Activated gamma-delta T cell treated with Interleukin-2 at 50 U/mL for 16 hours (primary cell): ENCODE data around the gene TCP11L1.
"Not testable (repeated sequence)": the region's sequence is repeated elsewhere in the genome, so short reads cannot be mapped to it uniquely, and the experiment has no call there.

Experiments used
- DNase-seq: peaks from one replicate; pipeline ENCODE4 v3.0.0-alpha.2; 2020

Gene TCP11L1

DNA sequence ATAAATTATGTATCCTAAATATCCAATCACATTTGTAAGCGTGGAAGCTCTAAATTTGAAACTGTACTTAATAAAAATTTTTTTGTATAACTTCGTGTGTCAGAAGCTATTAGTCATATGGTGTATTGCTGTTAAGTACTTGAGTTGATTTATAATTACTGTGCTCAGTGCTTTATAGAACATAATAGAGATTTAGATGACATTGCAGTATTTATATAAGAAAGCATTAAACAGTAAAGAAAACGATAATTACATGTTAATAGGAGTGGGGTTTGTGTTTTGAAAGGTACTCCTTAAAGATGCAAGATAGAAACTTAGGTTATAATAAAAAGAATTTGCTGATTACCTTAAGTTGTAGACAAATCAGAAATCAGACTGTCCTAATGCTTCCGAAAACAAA, 5.9 kb upstream of the TCP11L1 start:
- DNase-seq: no peak

DNA sequence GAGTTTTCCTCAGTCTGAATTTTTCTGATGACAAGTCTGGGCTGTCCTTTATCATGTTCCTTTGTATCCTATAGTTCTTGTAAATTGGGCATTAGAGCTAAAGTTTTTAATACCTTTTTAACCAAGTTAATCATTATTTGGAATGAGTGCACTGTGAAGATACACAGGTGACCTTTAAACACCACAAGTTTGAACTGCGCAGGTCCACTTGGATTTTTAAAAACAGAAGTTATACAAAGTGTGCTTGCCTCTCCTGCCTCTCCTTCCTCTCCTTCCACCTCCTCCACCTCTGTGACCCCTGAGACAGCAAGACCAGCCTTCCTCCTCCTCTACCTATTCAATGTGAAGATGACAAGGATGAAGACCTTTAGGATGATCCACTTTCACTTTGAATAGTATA, 4.4 kb upstream of the TCP11L1 start:
- DNase-seq: no peak

DNA sequence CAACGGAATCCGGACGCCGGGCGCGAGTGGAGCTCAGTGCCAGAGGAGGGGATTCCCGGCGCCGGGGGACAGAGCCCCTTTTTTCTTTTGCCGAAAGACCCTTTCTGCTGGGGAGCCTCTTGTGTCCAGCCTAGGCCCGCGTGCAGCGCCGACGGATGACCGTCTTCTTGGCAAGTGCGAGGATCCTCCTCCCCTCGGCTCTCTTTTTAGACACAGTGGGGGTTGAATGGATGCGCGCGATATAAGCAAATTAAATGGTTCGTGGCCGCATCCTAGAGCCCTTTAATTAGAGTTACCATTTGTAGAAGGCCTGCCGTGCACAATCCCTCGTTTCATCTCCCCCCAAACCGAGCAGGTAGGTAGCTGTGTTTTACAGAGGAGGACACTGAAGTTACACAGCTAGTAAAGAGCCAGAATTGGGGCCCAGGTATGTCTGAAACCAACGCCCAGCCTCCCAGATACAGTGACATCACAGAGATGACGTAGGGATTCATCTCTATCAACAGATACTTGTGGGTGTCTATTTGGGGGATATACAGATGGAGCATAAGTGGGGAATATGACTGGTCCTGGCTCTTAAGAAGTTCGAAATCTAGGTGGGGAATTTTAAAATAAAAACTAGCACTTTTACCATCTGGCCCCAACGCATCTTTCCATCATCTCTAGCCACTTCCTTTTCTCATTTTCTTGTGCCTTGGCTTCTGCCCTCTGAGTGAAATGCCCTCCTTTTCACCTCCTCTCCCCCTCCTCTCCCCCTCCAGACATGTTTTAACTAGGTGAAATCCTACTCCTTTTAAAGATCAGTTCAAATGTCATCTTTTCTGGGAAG, 875 bp downstream of the TCP11L1 start:
- DNase-seq: no peak

DNA sequence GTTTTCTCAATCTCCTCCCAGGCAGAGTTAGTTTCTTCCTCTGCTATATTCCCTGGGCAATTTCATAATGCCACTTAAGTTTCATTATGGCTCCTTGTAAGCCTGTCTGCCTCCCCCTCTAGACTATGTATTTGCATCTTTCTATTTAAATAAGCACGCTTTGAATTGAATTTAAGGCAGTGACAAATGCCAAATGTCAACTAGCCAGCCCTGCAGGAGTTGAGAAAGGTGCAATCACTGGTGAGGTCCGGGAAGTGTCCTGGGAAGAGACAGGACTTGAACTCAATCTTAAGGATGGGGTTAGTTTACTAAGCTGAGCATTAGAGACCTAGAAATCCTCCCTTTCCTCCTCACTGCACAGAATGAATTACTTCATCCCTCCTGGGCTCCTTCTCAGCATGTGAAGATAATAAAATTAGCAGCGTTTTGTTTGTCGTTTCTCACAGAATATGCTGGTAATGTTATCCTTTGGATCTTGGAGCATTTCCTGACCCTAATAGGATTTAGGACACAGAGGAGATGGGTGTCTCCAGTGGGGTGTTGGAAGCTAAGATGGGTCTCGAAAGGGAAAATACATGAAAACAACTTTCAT, 1.6 kb downstream of the TCP11L1 start:
- no peak for DNase-seq

DNA sequence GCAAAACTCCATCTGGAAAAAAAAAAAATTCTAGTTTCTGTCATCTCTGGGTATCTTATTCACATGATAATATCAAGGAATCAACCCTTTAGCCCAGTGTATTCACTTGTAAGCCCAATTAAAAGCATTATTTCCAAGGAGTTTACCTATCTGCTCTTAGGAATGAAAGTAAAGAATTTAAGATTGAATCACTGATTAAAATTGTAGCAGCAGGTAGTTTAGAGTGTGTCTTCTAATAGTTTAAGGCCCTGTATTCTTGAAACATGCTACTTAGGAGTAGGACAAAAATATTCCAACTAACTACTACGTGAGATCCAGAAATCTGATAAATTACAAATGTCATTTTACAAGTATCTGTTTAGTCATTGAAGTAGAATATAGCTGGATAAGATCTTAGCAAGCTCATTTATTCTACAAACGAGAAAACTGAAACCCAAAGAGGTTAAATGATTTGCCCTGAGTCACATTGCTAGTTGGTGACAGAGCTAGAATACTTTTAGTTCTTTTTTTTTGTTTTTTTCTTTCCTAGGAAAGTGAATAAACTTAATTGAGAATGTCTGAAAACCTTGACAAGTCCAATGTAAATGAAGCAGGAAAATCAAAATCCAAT, 4.0 kb downstream of the TCP11L1 start:
- DNase-seq: no peak

DNA sequence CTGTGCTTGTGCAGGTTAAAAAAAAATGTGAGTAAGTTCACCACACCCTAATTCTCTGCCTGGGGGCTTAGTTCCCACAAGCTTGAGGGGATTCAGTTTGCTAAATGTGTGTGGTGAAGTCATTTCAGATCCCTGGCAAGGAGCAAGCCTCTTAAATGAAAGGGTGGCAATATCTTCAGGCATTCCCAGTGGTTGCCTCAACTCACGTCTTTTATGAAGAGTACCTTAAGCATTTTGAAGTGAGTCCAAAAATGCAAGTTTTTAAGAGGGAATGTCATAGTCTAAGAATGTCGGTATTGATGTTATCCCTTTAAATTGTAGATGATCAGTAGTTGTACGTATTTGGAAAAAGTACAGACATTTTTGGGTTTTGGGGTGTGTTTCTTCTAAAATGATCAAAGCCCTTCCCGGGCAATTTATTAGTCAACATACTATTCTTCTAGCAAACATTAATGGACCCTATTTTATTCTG, 4.9 kb downstream of the TCP11L1 start:
- DNase-seq: no peak

DNA sequence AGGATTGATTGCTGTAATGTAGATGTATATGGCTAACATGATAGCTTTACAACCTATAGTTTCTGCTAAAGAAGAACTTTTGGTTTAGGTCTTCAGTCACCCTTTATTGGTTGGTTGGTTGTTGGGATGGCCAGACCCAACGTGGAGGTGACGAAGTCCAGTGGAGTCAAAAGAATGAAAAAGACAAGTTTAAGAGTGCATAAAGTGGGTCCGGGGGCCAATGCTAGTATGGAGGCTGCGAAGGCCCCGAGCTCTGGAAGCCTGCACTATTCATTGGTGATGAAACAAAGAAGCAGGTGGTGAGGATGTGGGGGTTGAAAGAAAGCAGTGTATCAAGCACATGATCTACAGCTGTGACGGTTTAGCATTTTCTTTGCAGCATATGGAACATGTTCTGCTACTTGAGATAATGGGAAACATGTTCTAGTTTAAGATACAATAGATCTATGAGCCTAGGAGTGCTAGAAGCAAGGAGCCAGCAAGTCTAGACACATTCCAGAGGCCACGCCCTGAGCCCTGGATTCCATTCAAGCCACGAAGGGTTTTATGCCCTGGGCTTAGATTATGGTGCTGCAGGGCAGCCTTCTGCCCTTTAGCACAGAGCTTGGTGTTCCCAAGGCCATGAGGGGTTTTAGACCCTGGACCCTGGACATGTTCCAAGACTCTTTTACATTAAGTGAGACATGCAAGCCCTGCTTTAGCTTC, 6.3 kb downstream of the TCP11L1 start:
- DNase-seq: no peak

DNA sequence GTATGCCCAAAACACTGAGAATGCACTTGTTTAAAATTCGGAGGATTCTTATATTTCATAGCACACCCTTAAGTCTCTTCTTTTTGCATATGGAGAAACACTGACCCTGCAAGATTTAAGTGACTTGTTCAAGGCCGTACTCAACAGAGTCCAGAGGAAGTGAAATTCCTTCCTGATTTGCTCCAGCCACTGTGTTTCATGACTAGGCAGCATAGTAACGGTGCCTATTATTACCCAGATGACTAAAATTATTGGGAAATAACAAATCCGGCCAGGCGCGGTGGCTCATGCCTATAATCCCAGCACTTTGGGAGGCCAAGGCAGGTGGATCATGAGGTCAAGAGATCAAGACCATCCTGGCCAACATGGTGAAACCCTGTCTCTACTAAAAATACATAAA, 9.3 kb downstream of the TCP11L1 start:
- not testable (repeated sequence) for DNase-seq

DNA sequence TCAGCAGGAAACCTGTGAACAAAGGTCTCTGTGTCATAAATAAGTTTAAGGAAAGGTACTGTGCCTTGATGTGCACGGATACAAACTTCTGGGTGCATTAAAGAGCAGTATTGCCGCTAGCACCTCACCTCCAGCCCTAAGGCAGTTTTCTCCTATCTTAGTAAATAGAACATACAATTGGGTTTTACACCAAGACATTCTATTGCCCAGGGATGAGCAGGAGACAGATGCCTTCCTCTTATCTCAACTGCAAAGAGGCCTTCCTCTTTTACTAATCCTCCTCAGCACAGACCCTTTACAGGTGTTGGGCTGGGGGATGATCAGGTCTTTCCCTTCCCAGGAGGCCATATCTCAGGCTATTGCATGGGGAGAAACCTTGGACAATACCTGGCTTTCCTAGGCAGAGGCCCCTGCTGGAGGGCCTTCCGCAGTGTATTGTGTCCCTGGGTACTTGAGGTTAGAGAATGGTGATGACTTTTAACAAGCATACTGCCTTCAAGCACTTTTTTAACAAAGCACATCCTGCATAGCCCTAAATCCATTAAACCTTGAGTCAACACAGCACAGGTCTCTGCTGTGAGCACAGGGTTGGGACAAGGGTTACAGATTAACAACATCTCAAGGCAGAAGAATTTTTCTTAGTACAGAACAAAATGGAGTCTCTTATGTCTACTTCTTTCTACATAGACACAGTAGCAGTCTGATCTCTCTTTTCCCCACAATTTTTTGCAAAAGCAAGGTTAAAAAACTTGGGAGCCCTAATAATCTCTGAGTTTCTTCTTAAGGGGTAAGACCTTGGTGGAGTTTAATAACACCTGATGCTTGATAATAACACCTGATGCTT, 10.4 kb downstream of the TCP11L1 start:
- DNase-seq: not testable (repeated sequence)

DNA sequence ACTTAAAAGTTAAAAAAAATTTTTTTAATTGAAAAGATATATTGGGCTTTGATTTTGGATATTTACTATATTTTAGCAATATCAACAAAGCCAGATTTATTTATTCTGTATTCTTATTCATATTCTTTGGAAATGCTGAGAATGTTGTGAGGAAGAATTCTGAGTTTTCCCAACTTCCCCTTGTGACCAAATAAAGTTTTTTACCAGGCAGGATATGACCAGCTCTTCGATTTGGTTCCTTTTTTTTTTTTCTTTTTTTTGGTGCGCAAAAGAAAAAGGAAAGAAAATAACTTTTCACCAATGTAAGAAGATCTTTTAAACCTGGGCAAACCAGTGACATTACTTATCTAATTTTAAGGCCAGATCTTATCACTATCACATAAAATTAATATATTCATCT, 12.9 kb downstream of the TCP11L1 start:
- DNase-seq: no peak

DNA sequence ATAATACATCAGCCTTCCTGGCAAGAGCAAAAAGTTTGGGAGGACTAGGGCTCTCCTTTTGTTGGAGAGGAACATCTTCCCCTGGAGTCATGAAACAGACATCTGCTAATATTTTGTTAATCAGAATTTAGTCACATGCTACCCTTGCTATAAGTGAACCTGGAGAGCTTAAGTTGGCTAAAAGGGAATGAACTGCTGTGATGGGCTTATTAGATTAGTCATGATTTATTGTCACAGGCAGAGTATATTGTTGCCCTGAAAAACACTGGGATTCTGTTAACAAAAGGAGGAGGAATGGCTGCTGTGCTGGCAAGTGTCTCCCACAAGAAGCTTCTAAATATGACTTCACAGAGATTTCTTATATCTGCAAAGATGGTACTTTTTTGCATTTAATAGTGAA, 16.0 kb downstream of the TCP11L1 start:
- DNase-seq: no peak

DNA sequence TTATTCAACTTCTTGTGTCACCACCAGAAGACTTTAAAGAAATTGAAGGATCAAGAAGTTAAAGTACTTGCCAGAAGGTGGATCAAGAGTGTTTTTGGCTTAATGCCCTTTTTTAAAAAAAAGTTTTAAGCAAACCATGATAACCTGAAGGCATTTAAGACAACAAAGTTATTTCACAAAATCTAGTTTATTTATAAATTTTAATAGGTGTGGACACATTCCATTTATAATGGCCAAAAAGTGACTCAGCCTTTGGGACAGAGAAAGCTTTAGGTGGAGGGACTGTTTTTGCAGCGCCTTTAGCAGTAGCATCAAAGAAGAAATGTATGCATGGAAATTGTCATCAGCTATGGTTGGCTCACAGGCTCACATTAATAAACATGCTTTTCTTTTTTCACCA, 17.9 kb downstream of the TCP11L1 start:
- DNase-seq: no peak

DNA sequence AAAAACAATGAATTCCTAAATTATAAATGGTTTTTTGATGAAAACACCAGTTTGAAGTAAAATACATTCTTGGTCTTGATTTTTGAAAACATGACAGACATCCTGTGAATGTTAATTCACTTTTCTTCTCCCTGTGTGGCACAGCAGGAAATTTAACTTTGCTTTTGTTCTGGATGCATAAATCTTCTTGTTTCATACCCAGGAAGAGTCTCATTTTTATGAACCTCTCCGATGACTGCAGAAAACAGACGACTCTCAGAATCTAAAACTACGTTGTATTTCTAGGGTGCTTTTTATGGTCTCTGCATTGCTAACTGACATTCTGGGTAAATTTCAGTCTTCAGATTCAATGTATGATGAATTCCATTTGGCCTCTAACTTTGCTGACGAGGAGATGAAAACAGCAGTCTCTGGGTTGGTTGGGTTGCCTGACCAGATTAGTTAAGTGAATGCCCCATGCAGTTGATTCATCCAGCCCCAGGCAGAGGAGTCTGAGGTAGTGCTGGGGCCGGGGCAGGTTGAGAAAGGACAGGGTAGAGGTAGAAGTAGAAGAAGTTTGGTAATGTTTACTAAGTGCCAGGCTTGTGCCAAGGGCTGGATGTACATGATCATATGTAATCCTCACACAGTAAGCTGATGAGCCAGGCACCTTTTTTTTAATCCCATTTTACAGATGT, 20.1 kb downstream of the TCP11L1 start:
- no peak for DNase-seq

DNA sequence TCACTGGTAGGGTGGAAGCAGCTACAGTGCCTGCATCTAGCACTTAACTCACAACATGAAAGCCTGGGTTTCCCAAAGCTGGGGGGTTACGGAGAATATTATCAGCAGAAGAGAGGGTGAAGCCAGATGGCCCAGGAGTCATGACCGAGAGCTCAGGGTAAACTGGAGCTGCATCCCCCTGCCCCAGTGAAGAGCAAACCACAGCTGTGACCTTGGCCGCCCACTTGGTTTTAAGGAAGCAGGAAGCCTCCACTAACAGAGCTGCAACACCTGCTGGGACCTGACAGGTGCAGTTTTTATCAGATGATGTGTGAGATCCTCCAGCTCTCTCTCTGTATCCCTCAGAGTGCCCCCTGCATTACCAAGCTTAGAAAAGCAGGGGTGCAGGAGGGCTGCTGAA, 20.9 kb downstream of the TCP11L1 start:
- no peak for DNase-seq

DNA sequence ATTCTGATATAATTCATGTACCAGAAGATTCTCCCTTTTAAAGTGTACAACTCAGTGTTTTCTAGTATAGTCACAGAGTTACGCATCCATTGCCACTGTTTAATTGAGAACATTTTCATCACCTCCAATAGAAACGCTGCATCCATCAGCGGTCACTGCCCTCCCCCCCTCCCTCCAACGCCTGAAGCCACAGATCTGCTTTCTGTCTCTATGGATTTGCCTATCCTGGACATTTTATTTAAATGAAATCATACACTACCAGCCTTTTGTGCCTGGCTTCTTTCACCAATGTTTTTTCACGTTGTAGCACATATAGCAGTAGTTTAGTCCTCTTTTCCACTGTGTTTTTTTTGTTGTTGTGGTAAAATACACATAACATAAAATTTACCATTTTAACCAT, 22.8 kb downstream of the TCP11L1 start:
- DNase-seq: no peak

DNA sequence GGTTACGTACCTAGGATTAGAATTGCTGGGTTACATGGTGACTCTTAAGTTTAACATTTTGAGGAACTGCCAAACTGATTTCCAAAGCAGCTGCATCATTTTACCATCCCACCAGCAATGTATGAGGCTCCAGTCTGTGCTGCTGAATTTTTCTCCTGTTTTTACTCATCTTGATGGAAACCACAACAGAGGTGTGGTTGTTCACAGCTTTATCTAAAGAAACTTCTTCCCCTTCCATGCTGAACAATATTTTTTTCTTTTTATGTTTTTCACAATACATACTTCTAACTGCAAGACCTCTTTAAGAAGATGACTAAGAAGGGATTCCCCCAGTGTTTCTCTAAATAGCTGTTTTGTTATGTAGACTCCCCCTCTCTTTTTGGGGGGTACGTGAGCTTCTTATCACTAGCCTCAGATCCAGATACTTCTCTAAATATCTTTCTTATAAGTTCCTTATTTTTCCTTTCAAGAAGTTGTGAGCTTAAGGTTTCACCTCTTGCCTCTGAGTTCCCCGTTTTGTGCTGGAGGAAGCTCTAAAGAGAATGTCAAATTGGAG, 24.0 kb downstream of the TCP11L1 start:
- no peak for DNase-seq

DNA sequence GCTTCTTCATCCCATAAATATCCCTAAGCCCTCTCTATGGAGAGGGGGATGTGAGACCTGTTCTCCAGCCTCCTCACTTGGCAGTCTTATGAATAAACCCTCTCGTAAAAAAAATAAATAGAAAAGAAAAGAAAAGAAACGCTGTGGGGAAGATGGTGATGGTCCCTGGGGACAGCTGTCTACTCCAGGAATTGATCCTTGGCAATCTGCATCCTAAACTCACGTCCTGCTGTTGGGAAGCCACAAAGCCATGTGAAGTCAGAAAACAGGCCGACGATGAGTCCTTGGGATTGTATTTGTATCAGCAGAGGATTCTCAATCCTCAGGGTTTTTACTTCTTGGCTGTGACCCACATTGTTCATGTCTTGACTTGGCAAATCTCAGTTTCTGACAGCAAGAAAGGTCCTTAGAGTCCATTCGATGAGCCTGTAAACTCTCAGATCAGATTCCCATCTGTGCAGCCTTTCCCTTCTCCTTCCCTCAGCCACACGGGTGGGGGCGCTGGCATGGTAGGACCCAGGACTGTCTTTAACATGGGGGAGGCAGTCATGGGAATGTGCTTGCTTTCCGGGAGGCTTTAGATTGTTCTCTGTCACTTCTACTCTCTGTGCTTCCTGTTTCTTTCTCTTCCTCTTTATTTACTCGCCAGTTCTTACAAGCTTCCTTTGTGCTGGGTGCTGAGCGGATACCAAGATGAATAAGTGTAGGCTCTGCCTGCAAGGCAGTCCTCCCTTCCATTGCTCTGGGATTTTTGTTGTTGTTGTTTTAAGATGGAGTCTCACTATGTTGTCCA, 24.9 kb downstream of the TCP11L1 start:
- DNase-seq: no peak

DNA sequence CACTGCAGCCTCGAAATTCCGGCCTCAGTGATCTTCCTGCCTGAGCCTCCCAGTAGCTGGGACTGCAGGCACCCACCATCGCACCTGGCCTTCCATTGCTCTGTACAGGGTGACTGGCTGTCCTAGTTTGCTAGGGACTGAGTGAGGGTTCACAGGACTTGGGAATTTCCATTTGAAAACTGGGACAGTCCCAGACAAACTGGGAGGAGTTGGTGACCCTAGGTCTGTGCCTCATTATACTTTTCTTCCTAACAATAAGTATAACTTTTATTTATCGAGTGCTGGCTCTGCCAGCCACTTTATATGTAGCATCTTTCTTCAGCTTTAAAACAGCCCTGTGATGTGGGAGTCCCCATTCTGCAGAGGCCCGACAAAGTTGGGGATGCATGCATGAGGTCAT, 25.5 kb downstream of the TCP11L1 start:
- no peak for DNase-seq

DNA sequence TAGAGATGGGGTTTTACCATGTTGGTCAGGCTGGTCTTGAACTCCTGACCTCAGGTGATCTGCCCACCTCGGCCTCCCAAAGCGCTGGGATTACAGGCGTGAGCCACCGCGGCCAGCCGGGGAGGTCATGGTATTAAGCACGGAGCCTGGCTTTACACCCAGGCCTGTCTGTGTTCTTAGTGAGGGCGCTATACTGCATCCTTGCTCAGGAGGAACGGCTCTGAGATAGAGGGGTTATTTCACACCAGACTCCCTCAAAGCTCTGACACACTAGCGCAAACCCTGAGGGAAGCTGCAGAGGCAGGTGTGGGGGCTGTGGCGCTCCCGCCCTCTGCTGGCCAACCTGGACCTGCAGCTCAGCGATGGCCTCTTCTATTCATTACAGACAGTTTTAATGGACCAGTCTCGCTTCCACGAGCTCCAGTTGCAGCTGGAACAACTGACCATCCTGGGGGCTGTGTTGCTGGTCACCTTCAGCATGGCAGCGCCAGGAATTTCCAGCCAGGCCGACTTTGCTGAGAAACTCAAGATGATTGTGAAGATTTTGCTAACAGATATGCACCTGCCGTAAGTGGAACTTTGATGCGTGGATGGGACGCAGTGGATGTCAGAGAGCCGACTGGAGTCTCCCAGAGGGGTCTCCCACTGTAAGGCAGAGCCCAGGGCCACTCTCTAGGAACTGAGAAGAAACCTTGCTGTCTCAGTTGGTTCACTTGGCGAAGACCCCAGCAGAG, 26.2 kb downstream of the TCP11L1 start:
- peak; percentile 65 for DNase-seq

DNA sequence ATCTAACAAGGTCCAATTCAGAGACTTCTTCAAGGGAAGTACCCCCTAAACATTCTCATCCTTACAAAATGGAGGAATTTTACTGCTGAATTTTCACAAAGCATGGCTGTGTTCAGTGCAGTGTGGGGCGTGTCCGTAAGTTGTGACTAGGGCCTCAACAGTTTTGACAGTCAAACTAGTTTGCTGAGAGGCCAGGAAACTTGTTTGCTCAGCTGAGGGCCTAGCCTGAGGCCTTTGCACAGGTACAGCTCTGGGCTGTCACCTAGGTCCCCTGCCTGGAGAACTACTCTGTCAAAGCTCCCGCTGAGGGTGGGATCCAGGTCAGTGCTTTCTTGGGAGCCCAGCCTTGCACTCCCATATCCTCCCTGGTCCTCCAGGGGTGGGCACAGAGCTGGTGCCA, 27.9 kb downstream of the TCP11L1 start:
- no peak for DNase-seq
